GM18520 (cell line): Measurements from ENCODE around the gene DENND2D.

ENCODE experiments used
- ATAC-seq: cut with Tn5 transposase; IDR thresholded peaks from one replicate; pipeline ENCODE4 v1.9.1; 2021; ENCODE audit not compliant: unreplicated experiment

DENND2D gene

DNA sequence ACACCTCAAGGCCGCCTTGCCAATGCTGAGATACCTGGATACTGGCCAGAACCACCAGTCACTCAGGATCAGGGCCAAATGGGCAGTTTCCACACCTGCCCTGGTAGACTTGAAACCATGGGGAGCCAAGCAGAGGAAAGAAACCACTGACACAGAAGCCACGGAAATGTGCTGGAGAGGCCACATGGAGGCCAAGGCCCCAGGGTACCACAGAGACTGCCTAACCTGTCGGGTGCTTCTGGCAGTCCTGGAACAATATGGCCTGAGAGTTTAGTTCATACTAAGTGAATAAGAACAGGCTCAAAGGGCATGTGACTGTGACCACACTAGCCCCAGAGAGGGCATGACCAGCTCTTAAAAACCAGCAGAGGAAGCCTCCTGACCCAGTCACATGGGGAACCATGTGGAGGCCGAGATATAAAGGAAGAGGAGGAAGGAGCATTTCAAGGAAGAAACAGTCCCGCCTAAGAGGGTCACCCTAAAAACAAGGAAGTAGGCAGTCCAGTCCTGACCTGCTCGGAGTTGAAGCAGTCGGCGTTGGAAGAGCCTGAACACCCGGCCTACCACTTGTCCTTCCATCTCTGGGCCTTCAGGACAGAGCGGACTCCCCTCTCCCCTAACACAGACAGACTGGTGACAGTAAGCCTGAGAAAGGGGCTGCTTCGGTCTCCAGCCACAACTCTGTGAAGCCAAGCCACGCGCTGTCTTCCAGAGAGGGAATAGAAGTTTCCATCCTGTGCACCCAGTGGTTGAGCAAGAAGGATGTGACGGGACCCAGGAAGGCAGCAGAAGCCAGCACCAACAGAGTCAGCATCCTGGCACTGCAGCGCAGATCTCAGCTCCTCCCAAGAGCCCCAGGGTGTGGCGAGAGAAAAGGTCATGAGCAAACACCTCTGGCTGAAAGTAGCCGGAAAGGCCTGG lies at the start of gene DENND2D:
Gene DENND2D (minus strand): TSS at position 766 of the 921 bp plus-strand sequence. CDS start 187 bp downstream, at position 579.
- ATAC-seq: no peak

DNA sequence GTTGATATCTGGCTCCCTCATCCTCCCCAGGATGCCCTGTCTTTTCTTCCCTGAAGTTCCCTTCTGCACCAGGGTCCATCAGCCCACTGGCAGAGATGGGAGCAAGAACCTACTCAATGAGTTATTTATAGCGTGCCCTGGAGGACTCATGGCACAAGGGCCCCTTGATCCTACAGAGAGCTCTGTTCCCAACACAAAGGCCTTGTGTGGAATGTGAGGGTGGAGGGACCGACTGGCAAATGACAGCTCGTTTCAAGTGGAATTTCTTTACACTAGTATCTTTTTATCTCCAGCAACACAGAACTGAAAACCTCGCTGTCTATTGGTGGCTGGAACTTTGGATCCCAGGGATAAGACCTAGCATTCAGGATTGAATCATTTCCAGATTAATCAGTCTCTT lies 49.5 kb upstream of the DENND2D start:
- ATAC-seq: no peak

GRCh38 chr1:111247125-111247838 lies 46.8 kb upstream of the DENND2D start:
- ATAC-seq: no peak

- ATAC-seq: no peak
These were observed 42.5 kb upstream of the DENND2D start for GRCh38 chr1:111242805-111243523.

- ATAC-seq: no peak
These were observed 41.4 kb upstream of the DENND2D start for GRCh38 chr1:111241797-111242196.

DNA sequence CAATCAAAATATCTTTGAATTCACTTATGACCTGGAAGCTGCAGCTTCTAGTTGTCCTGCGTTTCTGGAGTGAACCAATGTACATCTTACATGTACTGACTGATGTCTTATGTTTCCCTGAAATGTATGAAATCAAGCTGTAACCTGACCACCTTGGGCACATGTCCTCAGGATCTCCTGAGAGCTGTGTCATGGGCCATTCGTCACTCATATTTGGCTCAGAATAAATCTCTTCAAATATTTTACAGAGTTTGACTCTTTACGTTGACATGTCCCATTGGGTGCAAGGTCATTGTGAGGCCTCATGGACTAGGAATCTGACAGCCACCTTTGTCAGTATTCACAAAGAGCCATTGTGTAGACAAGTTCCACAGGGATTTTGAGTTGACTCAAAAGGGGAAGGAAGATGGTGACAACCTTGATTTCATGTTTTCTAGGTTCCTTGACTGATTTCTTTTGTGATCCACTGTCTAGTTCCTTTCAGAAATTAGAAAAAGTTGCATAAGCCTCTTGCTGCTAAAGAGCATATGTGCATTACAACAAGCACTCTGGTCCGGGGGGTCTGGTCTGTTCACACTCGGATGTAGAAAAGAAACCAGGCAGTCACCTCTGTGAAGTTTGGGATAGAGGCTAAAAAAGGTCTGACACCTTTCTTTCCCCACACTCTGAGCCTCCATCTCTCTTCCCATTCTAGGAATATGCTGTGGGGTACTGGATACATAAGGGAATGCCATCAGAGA lies 37.8 kb upstream of the DENND2D start:
- no peak for ATAC-seq

DNA sequence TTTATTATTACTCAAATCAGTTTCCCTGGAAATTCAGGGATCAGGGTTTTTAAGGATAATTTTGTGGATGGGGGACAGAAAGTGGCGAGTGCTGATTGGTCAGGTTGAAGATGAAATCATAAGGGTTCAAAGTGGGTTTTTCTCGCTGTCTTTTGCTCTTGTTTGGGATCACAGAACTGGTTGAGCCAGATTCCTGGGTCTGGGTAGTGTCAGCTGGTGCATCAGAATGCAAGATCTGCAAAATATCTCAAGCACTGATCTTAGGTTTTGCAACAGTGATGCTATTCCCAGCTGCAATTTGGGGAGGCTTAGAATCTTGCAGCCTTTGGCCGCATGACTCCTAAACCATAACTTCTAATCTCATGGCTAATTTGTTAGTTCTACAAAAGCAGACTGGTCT lies 36.4 kb upstream of the DENND2D start:
- ATAC-seq: no peak

DNA sequence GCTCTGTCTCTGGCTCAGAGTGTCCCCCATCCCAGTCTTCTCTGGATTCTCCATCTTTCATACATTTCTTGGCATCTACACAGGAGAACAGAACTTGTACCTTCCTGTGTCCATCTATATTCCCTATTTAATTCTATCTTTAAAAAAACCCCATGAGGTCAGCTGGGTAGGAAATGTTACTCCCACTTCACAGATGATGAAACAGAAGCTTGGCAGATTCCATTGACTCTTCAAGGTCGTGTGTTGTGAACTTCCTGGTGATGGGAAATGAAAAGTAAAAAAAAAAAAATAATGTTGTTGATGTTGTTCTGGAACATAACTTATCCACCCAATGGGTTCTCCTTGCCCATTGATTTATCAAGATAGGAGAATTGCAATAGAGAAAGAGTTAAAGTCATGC lies 35.9 kb upstream of the DENND2D start:
- no peak for ATAC-seq

DNA sequence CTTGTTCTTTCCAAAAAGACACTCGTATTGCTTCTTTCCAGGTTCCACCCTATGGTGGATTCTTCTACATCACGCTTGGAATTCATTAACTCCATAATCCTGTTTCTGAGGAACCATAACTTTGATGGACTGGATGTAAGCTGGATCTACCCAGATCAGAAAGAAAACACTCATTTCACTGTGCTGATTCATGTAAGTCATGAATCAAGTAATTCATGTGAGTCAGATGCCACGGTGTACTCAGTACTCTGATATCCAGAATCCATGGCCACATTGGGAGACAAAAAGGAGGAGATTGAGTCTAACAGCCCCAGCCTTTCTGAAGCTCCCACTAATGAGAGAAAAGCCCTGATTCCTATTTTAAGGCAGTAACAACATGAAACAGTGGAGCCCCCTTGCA lies 34.4 kb upstream of the DENND2D start:
- ATAC-seq: no peak

GRCh38 chr1:111234258-111234657 lies 33.8 kb upstream of the DENND2D start:
- ATAC-seq: no peak

DNA sequence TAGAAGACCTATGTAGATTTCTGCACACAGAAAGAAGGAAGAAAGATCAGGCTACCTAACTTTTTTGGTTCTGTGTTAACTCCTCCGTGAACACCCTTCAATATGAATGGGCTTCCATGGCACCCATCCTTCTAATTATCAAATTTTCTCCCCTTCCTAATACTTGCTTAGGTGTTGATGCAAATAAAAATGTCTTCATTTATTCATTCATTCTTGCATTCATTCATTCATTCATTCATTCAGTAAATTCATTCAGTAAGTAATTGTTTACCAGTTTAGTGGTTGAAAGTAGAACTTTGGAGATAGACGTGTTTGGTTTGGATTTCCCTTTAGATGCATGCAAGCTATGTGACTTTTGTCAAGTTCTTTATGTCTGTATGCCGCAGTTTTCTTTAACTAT lies 31.7 kb upstream of the DENND2D start:
- no peak for ATAC-seq

DNA sequence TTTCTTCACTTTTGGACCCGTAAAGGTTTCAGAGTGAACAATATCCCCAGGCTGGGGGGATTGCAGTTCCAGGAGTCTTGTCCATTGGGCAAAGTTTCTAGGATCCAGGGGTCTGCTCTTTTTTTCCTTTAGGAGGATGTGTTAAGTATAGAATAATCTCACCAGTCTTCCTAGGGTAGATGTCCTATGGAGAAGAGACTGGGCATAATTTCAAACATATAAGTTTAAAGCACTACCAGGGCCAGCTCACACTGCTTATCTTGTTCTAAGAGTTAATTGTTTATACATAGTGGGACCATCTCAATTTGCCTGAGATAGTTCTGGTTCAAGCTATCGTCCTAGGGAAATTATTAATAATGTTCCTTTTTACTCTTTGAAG lies 28.3 kb upstream of the DENND2D start:
- ATAC-seq: no peak

DNA sequence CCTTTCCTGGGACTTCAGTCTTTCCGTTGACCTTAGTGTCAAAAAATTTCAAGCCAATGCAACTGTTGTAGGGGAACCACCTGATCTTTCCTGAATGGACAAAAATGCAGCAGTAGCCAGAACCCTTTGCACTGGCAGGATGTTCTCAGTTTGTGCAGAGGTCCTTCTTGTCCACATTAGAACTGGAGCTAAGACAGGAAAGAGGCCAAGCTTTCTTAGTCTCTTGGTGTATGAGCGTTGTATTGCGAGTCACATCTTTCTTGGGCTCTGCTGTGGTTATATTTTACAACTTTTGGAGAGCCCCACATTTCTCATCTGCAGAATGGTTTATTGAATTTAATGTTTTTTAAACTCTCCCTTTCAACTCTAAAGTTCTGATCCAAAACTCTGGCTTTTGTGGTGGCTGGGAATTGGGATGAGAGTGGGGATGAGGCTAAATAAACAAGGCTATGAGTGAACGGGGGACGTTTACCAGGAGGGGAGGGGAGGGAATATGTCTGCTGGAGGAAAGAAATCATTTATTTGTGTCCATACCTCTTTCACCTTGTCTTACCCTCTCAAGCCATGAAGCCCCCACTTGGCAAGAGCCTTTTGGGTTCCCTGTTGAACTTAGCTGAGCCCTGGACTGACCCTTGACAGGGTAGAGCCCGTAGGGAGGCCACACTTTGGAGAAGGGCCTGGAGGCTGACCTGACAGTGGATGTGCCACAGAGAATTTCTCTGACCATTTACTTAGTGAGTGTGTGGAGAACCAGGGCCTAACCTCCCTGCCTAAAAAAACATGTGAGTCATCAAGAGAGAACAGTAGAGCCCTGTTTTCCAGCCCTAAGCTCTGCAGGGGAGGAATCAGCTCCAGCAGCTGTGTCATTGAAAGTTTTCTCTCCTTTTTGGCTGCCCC lies 27.7 kb upstream of the DENND2D start:
- no peak for ATAC-seq

DNA sequence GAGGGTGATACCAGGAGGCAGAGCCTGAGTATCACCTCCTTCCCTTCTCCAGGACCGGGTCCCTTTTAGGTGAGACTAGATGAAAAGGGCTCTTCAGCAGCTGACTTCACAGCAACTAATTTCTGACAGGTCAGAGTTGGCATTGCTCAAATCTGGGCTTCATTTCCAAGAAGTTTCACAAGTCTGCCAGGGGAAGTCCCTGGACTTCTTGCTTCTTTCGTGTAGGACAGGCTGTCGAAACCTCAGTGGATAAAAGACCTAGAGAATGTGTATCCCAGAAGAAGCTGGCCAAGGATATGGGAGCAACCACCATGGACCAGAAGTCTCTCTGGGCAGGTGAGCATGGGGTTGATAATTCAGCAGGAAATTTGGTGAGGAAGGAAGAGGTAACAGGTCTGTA lies 27.0 kb upstream of the DENND2D start, which contains the start of gene CHI3L2:
Gene CHI3L2 (plus strand): TSS at position 280 of the 400 bp plus-strand sequence. CDS start 17 bp downstream, at position 297.
- ATAC-seq: no peak

- ATAC-seq: no peak
These were observed 25.4 kb upstream of the DENND2D start for GRCh38 chr1:111225717-111226400.

GRCh38 chr1:111225091-111225490 lies 24.6 kb upstream of the DENND2D start:
- no peak for ATAC-seq

DNA sequence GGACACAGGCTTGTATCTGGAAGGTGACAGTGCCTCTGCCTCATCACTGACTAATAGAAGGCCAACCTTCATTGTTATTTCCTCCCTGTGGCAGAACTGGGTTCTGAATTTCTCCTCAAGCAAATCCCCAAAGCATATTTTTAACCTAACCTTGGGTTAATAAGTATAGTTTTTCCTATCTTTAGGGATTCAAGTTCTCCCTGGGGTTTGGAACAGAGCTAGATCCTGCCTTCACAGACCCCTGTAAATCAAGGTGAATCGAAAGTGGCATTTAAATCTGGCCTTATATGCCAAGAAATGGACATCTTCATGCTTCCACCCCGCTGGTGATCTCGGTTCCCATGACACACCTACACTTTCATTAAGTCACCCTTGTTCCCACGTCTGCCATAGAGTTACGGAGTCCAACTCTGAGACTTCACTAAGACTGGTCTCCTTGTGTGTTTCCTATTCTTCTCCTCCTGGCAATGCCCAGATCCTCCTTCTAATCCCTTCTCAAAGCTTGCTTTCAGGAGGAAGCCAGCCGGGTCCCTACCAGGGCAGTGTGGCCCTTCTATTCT lies 22.8 kb upstream of the DENND2D start:
- ATAC-seq: no peak

DNA sequence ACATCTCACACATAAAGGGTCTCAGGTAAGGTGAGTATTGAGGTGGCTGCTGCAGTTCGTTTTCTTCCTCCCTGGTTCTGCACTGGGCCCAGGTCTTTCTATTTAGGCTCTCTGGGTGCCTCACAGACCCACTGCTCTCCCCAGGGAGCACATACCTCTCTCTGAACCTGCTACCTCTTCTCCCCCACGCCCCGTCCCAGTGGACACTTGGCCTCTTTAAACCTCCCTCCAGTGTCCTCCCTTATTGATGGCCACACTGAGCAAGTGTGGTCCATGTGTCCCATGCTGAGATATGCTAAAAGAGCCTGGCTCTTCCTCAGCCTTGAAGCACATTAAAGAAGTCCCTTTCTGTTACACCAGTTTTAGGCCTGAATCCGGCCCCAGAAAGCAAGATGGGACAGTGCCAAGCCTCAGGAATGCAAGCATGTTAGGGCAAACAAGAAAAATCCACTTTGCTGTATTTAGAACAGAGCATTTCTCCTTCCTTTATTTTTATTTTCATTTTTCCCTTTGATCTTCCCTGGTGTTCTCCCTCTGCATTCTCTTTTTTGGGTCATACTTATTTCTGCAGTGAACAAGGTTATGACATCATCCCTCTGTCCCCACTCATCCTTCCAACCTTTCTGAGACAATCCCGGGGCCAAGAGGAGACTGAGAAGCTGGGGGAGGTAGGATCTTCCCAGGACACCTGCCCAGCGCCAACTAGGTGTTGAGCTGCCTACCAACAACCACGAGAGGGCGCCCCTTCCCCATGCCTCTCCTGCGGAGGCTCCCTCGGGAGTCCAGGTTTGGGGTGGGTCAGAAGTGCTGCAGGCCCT lies 22.1 kb upstream of the DENND2D start:
- no peak for ATAC-seq
